ENCODE measurements around the gene MEAF6.
"Not testable (repeated sequence)": the region's sequence is repeated elsewhere in the genome, so short reads cannot be mapped to it uniquely, and the experiment has no call there.

Gene MEAF6

DNA sequence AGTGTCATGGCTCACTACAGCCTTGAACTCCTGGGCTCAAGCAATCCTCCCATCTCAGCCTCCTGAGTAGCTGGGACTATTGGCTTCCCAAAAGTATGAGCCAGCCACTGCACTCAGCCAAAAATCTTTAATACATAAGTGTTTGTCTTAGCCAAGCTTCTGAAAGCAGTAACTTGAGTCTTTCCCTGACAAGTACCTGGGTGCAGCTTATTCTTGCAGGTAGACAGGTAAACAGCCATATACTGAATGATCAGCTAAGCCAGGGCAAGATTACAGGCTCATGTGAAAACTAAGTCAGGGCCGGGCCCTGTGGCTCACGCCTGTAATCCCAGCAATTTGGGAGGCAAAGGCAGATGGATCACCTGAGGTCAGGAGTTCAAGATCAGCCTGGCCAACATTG lies 7.8 kb downstream of the MEAF6 start:
- TF ChIP-seq, protein P1, sequence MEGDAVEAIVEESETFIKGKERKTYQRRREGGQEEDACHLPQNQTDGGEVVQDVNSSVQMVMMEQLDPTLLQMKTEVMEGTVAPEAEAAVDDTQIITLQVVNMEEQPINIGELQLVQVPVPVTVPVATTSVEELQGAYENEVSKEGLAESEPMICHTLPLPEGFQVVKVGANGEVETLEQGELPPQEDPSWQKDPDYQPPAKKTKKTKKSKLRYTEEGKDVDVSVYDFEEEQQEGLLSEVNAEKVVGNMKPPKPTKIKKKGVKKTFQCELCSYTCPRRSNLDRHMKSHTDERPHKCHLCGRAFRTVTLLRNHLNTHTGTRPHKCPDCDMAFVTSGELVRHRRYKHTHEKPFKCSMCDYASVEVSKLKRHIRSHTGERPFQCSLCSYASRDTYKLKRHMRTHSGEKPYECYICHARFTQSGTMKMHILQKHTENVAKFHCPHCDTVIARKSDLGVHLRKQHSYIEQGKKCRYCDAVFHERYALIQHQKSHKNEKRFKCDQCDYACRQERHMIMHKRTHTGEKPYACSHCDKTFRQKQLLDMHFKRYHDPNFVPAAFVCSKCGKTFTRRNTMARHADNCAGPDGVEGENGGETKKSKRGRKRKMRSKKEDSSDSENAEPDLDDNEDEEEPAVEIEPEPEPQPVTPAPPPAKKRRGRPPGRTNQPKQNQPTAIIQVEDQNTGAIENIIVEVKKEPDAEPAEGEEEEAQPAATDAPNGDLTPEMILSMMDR (IDR thresholded peaks at IDR 0.05; ENCODE audit: insufficient read depth, low read length, poor library complexity, severe bottlenecking) = no peak
- TF ChIP-seq EZH2phosphoT487 (conservative IDR thresholded peaks at IDR 0.05; ENCODE audit: low read length) = no peak
- no peak overlapping the region for H3K27ac ChIP-seq (ENCODE audit: low read depth, low read length)
- H3K79me2 ChIP-seq (ENCODE audit: insufficient read depth, low read length) = peaks cover 3% of the 10 kb centered on the region; the same call in 1 of the 2 replicates
- peaks cover 7% of the 10 kb centered on the region; the same call in 1 of the 2 replicates for H3F3A ChIP-seq (ENCODE audit: insufficient read depth)
- H3K4me3 ChIP-seq (ENCODE audit: insufficient read depth, low read length, poor library complexity, severe bottlenecking) = no peak overlapping the region
- H3K9me2 ChIP-seq (replicated peaks; ENCODE audit: insufficient read depth, low read length) = no peaks in the 10 kb centered on the region
- peaks cover 4% of the 10 kb centered on the region; the same call in 1 of the 2 replicates for H3K36me3 ChIP-seq (ENCODE audit: low read length)
- no peak overlapping the region for H3K9ac ChIP-seq (ENCODE audit: low read length)
- H3K4me2 ChIP-seq (ENCODE audit: low read depth, low read length, poor library complexity, severe bottlenecking) = no peak overlapping the region
- H2AFZ ChIP-seq (ENCODE audit: low read depth, low read length, severe bottlenecking) = no peak overlapping the region
- H3K9me3 ChIP-seq (ENCODE audit: insufficient read depth, low read length) = no peaks in the 10 kb centered on the region
- no peaks in the 10 kb centered on the region for H4K20me1 ChIP-seq (ENCODE audit: low read depth, low read length)
- no peaks in the 10 kb centered on the region for H3K27me3 ChIP-seq (ENCODE audit: low read length)

GRCh38 chr1:37502791-37503190 lies 11.8 kb downstream of the MEAF6 start:
- H3K27me3 ChIP-seq (ENCODE audit: low read length); H3K9ac ChIP-seq (ENCODE audit: low read length); H3K27ac ChIP-seq (ENCODE audit: low read depth, low read length); H3K4me2 ChIP-seq (ENCODE audit: low read depth, low read length, poor library complexity, severe bottlenecking); H3K79me2 ChIP-seq (ENCODE audit: insufficient read depth, low read length); H3F3A ChIP-seq (ENCODE audit: insufficient read depth); H3K36me3 ChIP-seq (ENCODE audit: low read length); H3K9me2 ChIP-seq (replicated peaks; ENCODE audit: insufficient read depth, low read length); H3K4me3 ChIP-seq (ENCODE audit: insufficient read depth, low read length, poor library complexity, severe bottlenecking); H2AFZ ChIP-seq (ENCODE audit: low read depth, low read length, severe bottlenecking); H3K9me3 ChIP-seq (ENCODE audit: insufficient read depth, low read length); H4K20me1 ChIP-seq (ENCODE audit: low read depth, low read length): not testable (repeated sequence)

- Histone ChIP-seq H3K27me3 (ENCODE audit: low read length) (no peaks in the 10 kb centered on the region), H3K4me2 (ENCODE audit: low read depth, low read length, poor library complexity, severe bottlenecking) (no peak overlapping the region), H3K4me3 (ENCODE audit: insufficient read depth, low read length, poor library complexity, severe bottlenecking) (no peak overlapping the region), H3K36me3 (ENCODE audit: low read length) (no peaks in the 10 kb centered on the region; the same call in 1 of the 2 replicates), H2AFZ (ENCODE audit: low read depth, low read length, severe bottlenecking) (no peak overlapping the region), H3K79me2 (ENCODE audit: insufficient read depth, low read length) (no peaks in the 10 kb centered on the region), H3F3A (ENCODE audit: insufficient read depth) (no peaks in the 10 kb centered on the region), H3K9ac (ENCODE audit: low read length) (no peak overlapping the region), H3K9me3 (ENCODE audit: insufficient read depth, low read length) (no peaks in the 10 kb centered on the region), H3K27ac (ENCODE audit: low read depth, low read length) (no peak overlapping the region), H4K20me1 (ENCODE audit: low read depth, low read length) (no peaks in the 10 kb centered on the region), H3K9me2 (replicated peaks; ENCODE audit: insufficient read depth, low read length) (no peaks in the 10 kb centered on the region)
- TF ChIP-seq, protein P1 (IDR thresholded peaks at IDR 0.05; ENCODE audit: insufficient read depth, low read length, poor library complexity, severe bottlenecking) = no peak
- TF ChIP-seq EZH2phosphoT487 (conservative IDR thresholded peaks at IDR 0.05; ENCODE audit: low read length) = no peak
Measured at GRCh38 chr1:37502104-37502503, 12.5 kb downstream of the MEAF6 start.

- no peaks in the 10 kb centered on the region for H3K27me3 ChIP-seq (ENCODE audit: low read length)
- H3K4me3 ChIP-seq (ENCODE audit: insufficient read depth, low read length, poor library complexity, severe bottlenecking) = no peak overlapping the region
- H3K9me2 ChIP-seq (replicated peaks; ENCODE audit: insufficient read depth, low read length) = no peaks in the 10 kb centered on the region
- no peaks in the 10 kb centered on the region for H3F3A ChIP-seq (ENCODE audit: insufficient read depth)
- H3K36me3 ChIP-seq (ENCODE audit: low read length) = peaks cover 2% of the 10 kb centered on the region; the same call in 1 of the 2 replicates
- TF ChIP-seq, protein P1 (IDR thresholded peaks at IDR 0.05; ENCODE audit: insufficient read depth, low read length, poor library complexity, severe bottlenecking) = no peak
- no peak for TF ChIP-seq EZH2phosphoT487 (conservative IDR thresholded peaks at IDR 0.05; ENCODE audit: low read length)
- H4K20me1 ChIP-seq (ENCODE audit: low read depth, low read length) = no peaks in the 10 kb centered on the region
- no peak overlapping the region for H3K4me2 ChIP-seq (ENCODE audit: low read depth, low read length, poor library complexity, severe bottlenecking)
- no peak overlapping the region for H3K9ac ChIP-seq (ENCODE audit: low read length)
- H3K79me2 ChIP-seq (ENCODE audit: insufficient read depth, low read length) = no peaks in the 10 kb centered on the region
- H3K27ac ChIP-seq (ENCODE audit: low read depth, low read length) = no peak overlapping the region
- no peak overlapping the region for H2AFZ ChIP-seq (ENCODE audit: low read depth, low read length, severe bottlenecking)
- H3K9me3 ChIP-seq (ENCODE audit: insufficient read depth, low read length) = no peaks in the 10 kb centered on the region
Measured at GRCh38 chr1:37501661-37502060, 12.9 kb downstream of the MEAF6 start.
